ENCODE measurements around the gene ARMC7. TPM values are rescaled to one million over a fixed set of nuclear protein-coding genes. Genes with fewer than 3 reads are reported as not detected.

The ARMC7 gene
- total and polyA plus RNA-seq, 10 of the 15 experiments (the other 5 are each of a cell fraction or from before 2014, with no cell fraction given), result 1.5 to 19.8 (median 6.3) TPM

GRCh38 chr17:75114552-75115314 lies 5.0 kb downstream of the ARMC7 start (continued):
- peak; percentile 25; the same call in 1 of the 2 replicates for TF ChIP-seq CREB1 (IDR thresholded peaks at IDR 0.05; ENCODE audit: low read depth)
- TF ChIP-seq, protein P1, sequence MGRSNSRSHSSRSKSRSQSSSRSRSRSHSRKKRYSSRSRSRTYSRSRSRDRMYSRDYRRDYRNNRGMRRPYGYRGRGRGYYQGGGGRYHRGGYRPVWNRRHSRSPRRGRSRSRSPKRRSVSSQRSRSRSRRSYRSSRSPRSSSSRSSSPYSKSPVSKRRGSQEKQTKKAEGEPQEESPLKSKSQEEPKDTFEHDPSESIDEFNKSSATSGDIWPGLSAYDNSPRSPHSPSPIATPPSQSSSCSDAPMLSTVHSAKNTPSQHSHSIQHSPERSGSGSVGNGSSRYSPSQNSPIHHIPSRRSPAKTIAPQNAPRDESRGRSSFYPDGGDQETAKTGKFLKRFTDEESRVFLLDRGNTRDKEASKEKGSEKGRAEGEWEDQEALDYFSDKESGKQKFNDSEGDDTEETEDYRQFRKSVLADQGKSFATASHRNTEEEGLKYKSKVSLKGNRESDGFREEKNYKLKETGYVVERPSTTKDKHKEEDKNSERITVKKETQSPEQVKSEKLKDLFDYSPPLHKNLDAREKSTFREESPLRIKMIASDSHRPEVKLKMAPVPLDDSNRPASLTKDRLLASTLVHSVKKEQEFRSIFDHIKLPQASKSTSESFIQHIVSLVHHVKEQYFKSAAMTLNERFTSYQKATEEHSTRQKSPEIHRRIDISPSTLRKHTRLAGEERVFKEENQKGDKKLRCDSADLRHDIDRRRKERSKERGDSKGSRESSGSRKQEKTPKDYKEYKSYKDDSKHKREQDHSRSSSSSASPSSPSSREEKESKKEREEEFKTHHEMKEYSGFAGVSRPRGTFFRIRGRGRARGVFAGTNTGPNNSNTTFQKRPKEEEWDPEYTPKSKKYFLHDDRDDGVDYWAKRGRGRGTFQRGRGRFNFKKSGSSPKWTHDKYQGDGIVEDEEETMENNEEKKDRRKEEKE (IDR thresholded peaks at IDR 0.05), result no peak
- TF ChIP-seq TCF3 (IDR thresholded peaks at IDR 0.05; ENCODE audit: borderline replicate concordance, insufficient read depth, low read depth, low read length), result no peak
- TF ChIP-seq WRNIP1 (IDR thresholded peaks at IDR 0.05; ENCODE audit: borderline replicate concordance, low read depth, low read length), result no peak
- no peak for TF ChIP-seq EP300 (IDR thresholded peaks at IDR 0.05; ENCODE audit: borderline replicate concordance in 1 of 2, control insufficient read depth in 1 of 2, low read depth in 2 of 2, low read length in 2 of 2)
- 0 out of 2 replicates have a peak, but pooled peaks have one; percentile 11 for TF ChIP-seq NKRF (conservative IDR thresholded peaks at IDR 0.05)
- TF ChIP-seq TCF12 (IDR thresholded peaks at IDR 0.05; ENCODE audit: low read depth, low read length), result no peak

Data from GM12878 (cell line).